Tibial nerve (tissue), 4 donors: ENCODE measurements around the gene CMTM7. TPM values are rescaled to one million over a fixed set of nuclear protein-coding genes. Genes with fewer than 3 reads are reported as not detected.

Experiments used
- DNase-seq, 2 donors: peaks; one replicate each; pipeline ENCODE4 v3.0.0-alpha.2; 2019; ENCODE audit warnings: low spot score in 2 of 2
- H3K27ac ChIP-seq, 4 donors: fragments of 200-600 bp; sonication (generic) in 3 of 4; one replicate each; pipeline ENCODE4 v1.5.1; 2017 to 2019; ENCODE audit warnings: mild to moderate bottlenecking in 1 of 4
- H3K27me3 ChIP-seq, 2 donors: fragments of 200-600 bp; sonication (generic) in 1 of 2; one replicate each; pipeline versions ENCODE4 v1.5.1 to v1.6.0; 2017 to 2019
- H3K36me3 ChIP-seq, 3 donors: fragments of 200-600 bp; sonication (generic); one replicate each; pipeline ENCODE4 v1.5.1; 2018 to 2019
- H3K4me1 ChIP-seq, 4 donors: fragments of 200-600 bp; sonication (generic) in 3 of 4; one replicate each; pipeline ENCODE4 v1.5.1; 2017 to 2019
- H3K4me3 ChIP-seq, 4 donors: fragments of 200-600 bp; sonication (generic) in 3 of 4; one replicate each; pipeline ENCODE4 v1.5.1; 2017 to 2019; ENCODE audit warnings: mild to moderate bottlenecking in 1 of 4, moderate library complexity in 1 of 4
- H3K9me3 ChIP-seq, 4 donors: fragments of 200-600 bp; sonication (generic) in 3 of 4; one replicate each; pipeline ENCODE4 v1.5.1; 2017 to 2019
- CTCF ChIP-seq, 5 experiments: fragments of 200-600 bp in 3 of 5; fragments of 450-650 bp in 2 of 5; sonication (generic) in 3 of 5; IDR thresholded peaks; one replicate each; pipeline ENCODE4 v1.5.1; 2016 to 2019; ENCODE audit warnings: antibody characterized with exemption in 5 of 5, mild to moderate bottlenecking in 3 of 5, moderate library complexity in 2 of 5
- EP300 ChIP-seq, 2 donors: sonication (generic); formaldehyde crosslinking; IDR thresholded peaks; one replicate each; pipeline ENCODE4 v1.6.1; 2017; ENCODE audit warnings: antibody characterized with exemption in 2 of 2, mild to moderate bottlenecking in 1 of 2
- POLR2A ChIP-seq, 2 donors: fragments of 450-650 bp; IDR thresholded peaks; one replicate each; pipeline ENCODE4 v1.6.1; 2017; ENCODE audit warnings: antibody characterized with exemption in 2 of 2, mild to moderate bottlenecking in 2 of 2, moderate library complexity in 2 of 2
- WGBS, 2 donors: methylation state at CpG; one replicate each; pipeline ENCODE4 v1.1.5; 2018; 5-methylcytosine and 5-hydroxymethylcytosine counted together
- total RNA-seq, 4 donors: library from RNA; depleted of rRNA; stranded (reverse); fragments of >200 nt; gene quantifications; one replicate each; pipeline ENCODE4 v1.1.0, GENCODE V29; 2016

Gene CMTM7
- total RNA-seq, 4 donors from 2014 or later, result 10.4 to 47.4 (median 19.5) TPM

- H3K36me3 ChIP-seq, result no peaks in the 10 kb centered on the region
- peaks cover 0 to 66% (median 21%) of the 10 kb centered on the region in 4 donors for H3K4me1 ChIP-seq
- TF ChIP-seq POLR2A (IDR thresholded peaks at IDR 0.05) (no peak), CTCF (IDR thresholded peaks at IDR 0.05) (no peak), EP300 (IDR thresholded peaks at IDR 0.05) (no peak)
- no peaks in the 10 kb centered on the region for H3K9me3 ChIP-seq
- H3K27me3 ChIP-seq, result no peaks in the 10 kb centered on the region
- peak overlapping the region in 1 of 4 donors; percentile 66 for H3K4me3 ChIP-seq
- no peak for DNase-seq
- peak overlapping the region in 1 of 4 donors; percentile 91 for H3K27ac ChIP-seq
- 46 to 59% methylated on average over 2 of the region's 2 CpGs for WGBS, 2 donors
Observed at GRCh38 chr3:32500231-32500630, 108.6 kb downstream of the CMTM7 start.

GRCh38 chr3:32500880-32501782 is 109.5 kb downstream of the CMTM7 start:
- H3K9me3 ChIP-seq, result no peaks in the 10 kb centered on the region
- no peak for DNase-seq
- peak overlapping the region in 3 of 4 donors; percentile 91 to 98 (median 97) for H3K27ac ChIP-seq
- TF ChIP-seq EP300 (IDR thresholded peaks at IDR 0.05) (no peak), POLR2A (IDR thresholded peaks at IDR 0.05) (no peak), CTCF (IDR thresholded peaks at IDR 0.05) (no peak)
- peak overlapping the region; percentile 46 to 96 (median 80) for H3K4me3 ChIP-seq
- WGBS, 2 donors, result 54 to 61% methylated on average over 25 of the region's 25 CpGs
- no peaks in the 10 kb centered on the region for H3K27me3 ChIP-seq
- no peaks in the 10 kb centered on the region for H3K36me3 ChIP-seq
- H3K4me1 ChIP-seq, result peaks cover 0 to 60% (median 21%) of the 10 kb centered on the region in 4 donors

- no peaks in the 10 kb centered on the region for H3K9me3 ChIP-seq
- no peaks in the 10 kb centered on the region for H3K27me3 ChIP-seq
- H3K36me3 ChIP-seq, result no peaks in the 10 kb centered on the region
- DNase-seq, result no peak
- 3 to 5% methylated on average over 4 of the region's 4 CpGs for WGBS, 2 donors
- TF ChIP-seq CTCF (IDR thresholded peaks at IDR 0.05) (no peak), POLR2A (IDR thresholded peaks at IDR 0.05) (no peak), EP300 (IDR thresholded peaks at IDR 0.05) (no peak)
- H3K27ac ChIP-seq, result peak overlapping the region; percentile 32 to 98 (median 94)
- peak overlapping the region; percentile 46 to 96 (median 80) for H3K4me3 ChIP-seq
- peaks cover 0 to 54% (median 21%) of the 10 kb centered on the region in 4 donors for H3K4me1 ChIP-seq
Observed at GRCh38 chr3:32501783-32502117, 110.1 kb downstream of the CMTM7 start.

GRCh38 chr3:32502118-32502945 is 110.7 kb downstream of the CMTM7 start, which contains the start of gene CMTM6:
TSS of gene CMTM6 (minus strand) at chr3:32502852. CDS start at chr3:32502745, 107 bp downstream.
- H3K4me1 ChIP-seq, result peaks cover 0 to 54% (median 21%) of the 10 kb centered on the region in 4 donors
- no peaks in the 10 kb centered on the region for H3K36me3 ChIP-seq
- no peaks in the 10 kb centered on the region for H3K27me3 ChIP-seq
- peak within 1 kb of the TSS; percentile 46 to 96 (median 80) for H3K4me3 ChIP-seq
- DNase-seq, result peak; percentile 67
- peak in 1 of 2 donors; percentile 87 for TF ChIP-seq EP300 (IDR thresholded peaks at IDR 0.05)
- peak; percentile 55 to 79 for TF ChIP-seq POLR2A (IDR thresholded peaks at IDR 0.05)
- peak in 1 of 5 experiments; percentile 6 for TF ChIP-seq CTCF (IDR thresholded peaks at IDR 0.05)
- WGBS, 2 donors, result 0 to 1% methylated on average over 36 to 60 of the region's 61 CpGs
- peak within 1 kb of the TSS; percentile 32 to 98 (median 94) for H3K27ac ChIP-seq
- no peaks in the 10 kb centered on the region for H3K9me3 ChIP-seq
